PC-3 (cell line): ENCODE results near the gene PRR12.

ENCODE experiments used
- CTCF ChIP-seq: fragments of 300-600 bp; sonication (generic); conservative IDR thresholded peaks from 2 replicates; pipeline ENCODE4 v1.5.1; 2017; ENCODE audit warnings: antibody characterized with exemption, low read depth, mild to moderate bottlenecking, low read length
- EZH2 ChIP-seq: fragments of 300-600 bp; sonication (generic); IDR thresholded peaks from one replicate; pipeline ENCODE4 v1.6.1; 2017; ENCODE audit warnings: antibody characterized with exemption, mild to moderate bottlenecking, low read length; ENCODE audit not compliant: unreplicated experiment

- TF ChIP-seq CTCF (no peak), EZH2 (no peak)
Measured at GRCh38 chr19:49567861-49568441, 23.0 kb upstream of the PRR12 start.
